GM18868 (cell line): ENCODE data around the gene DTD1.
"Not testable (repeated sequence)": the region's sequence is repeated elsewhere in the genome, so short reads cannot be mapped to it uniquely, and the experiment has no call there.

Experiments
- ATAC-seq: cut with Tn5 transposase; IDR thresholded peaks from one replicate; pipeline ENCODE4 v1.9.1; 2021; ENCODE audit warnings: mild to moderate bottlenecking, moderate library complexity; ENCODE audit not compliant: unreplicated experiment

Gene DTD1

GRCh38 chr20:18739751-18740166 is 151.9 kb downstream of the DTD1 start:
- ATAC-seq, result no peak

GRCh38 chr20:18740726-18741125 is 152.9 kb downstream of the DTD1 start:
- ATAC-seq, result no peak

- no peak for ATAC-seq
Measured at GRCh38 chr20:18742841-18743240, 155.0 kb downstream of the DTD1 start.

GRCh38 chr20:18743665-18744440 is 156.0 kb downstream of the DTD1 start:
- ATAC-seq, result no peak

GRCh38 chr20:18747090-18747489 is 159.2 kb downstream of the DTD1 start:
- ATAC-seq, result no peak

GRCh38 chr20:18748987-18749386 is 161.1 kb downstream of the DTD1 start:
- ATAC-seq, result no peak

GRCh38 chr20:18749528-18749927 is 161.7 kb downstream of the DTD1 start:
- no peak for ATAC-seq

GRCh38 chr20:18750735-18751134 is 162.9 kb downstream of the DTD1 start:
- ATAC-seq, result no peak

- peak; percentile 96 for ATAC-seq
Measured at GRCh38 chr20:18754030-18754652, 166.3 kb downstream of the DTD1 start.

- ATAC-seq, result no peak
Measured at GRCh38 chr20:18754653-18755045, 166.8 kb downstream of the DTD1 start.

GRCh38 chr20:18760852-18761251 is 173.0 kb downstream of the DTD1 start:
- not testable (repeated sequence) for ATAC-seq

- no peak for ATAC-seq
Measured at GRCh38 chr20:18767676-18768075, 179.8 kb downstream of the DTD1 start.

- no peak for ATAC-seq
Measured at GRCh38 chr20:18773566-18773965, 185.7 kb downstream of the DTD1 start.

- ATAC-seq, result no peak
Measured at GRCh38 chr20:18774207-18774606, 186.4 kb downstream of the DTD1 start.

- ATAC-seq, result no peak
Measured at GRCh38 chr20:18775633-18776032, 187.8 kb downstream of the DTD1 start.

GRCh38 chr20:18778690-18779392 is 191.0 kb downstream of the DTD1 start:
- no peak for ATAC-seq

GRCh38 chr20:18780385-18781130 is 192.7 kb downstream of the DTD1 start:
- ATAC-seq, result no peak

- ATAC-seq, result no peak
Measured at GRCh38 chr20:18781509-18781908, 193.7 kb downstream of the DTD1 start.

- ATAC-seq, result no peak
Measured at GRCh38 chr20:18783385-18783959, 195.6 kb downstream of the DTD1 start.

- not testable (repeated sequence) for ATAC-seq
Measured at GRCh38 chr20:18787046-18787445, 199.2 kb downstream of the DTD1 start.

- ATAC-seq, result no peak
Measured at GRCh38 chr20:18788021-18788420, 200.2 kb downstream of the DTD1 start.
